GM23338 (cell line): ENCODE data around the gene PNRC2.

ENCODE experiments used
- EZH2 ChIP-seq: fragments of 200-600 bp; sonication (generic); IDR thresholded peaks from one replicate; pipeline ENCODE4 v1.8.0; 2017; ENCODE audit warnings: antibody characterized with exemption, mild to moderate bottlenecking, low read depth; ENCODE audit not compliant: unreplicated experiment
- EZH2phosphoT487 ChIP-seq: fragments of 200-600 bp; sonication (generic); IDR thresholded peaks from one replicate; pipeline ENCODE4 v1.8.1; 2018; ENCODE audit warnings: antibody characterized with exemption; ENCODE audit not compliant: unreplicated experiment
- POLR2AphosphoS5 ChIP-seq: IDR thresholded peaks from 2 replicates; pipeline ENCODE4 v1.6.1; 2016; ENCODE audit warnings: antibody characterized with exemption, low read depth
- TF ChIP-seq, protein P1 (sequence below): IDR thresholded peaks from one replicate; pipeline ENCODE4 v1.6.1; 2018; ENCODE audit warnings: antibody characterized with exemption; ENCODE audit not compliant: unreplicated experiment
- TF ChIP-seq, protein P2 (sequence below), 2 experiments: fragments of 200-600 bp in 1 of 2; sonication (generic) in 1 of 2; conservative IDR thresholded peaks; 2 replicates each; pipeline versions ENCODE4 v1.5.1 to v1.6.1; 2016 to 2017; ENCODE audit warnings: antibody characterized with exemption in 2 of 2, low read depth in 2 of 2, mild to moderate bottlenecking in 2 of 2, moderate library complexity in 1 of 2

DNA sequence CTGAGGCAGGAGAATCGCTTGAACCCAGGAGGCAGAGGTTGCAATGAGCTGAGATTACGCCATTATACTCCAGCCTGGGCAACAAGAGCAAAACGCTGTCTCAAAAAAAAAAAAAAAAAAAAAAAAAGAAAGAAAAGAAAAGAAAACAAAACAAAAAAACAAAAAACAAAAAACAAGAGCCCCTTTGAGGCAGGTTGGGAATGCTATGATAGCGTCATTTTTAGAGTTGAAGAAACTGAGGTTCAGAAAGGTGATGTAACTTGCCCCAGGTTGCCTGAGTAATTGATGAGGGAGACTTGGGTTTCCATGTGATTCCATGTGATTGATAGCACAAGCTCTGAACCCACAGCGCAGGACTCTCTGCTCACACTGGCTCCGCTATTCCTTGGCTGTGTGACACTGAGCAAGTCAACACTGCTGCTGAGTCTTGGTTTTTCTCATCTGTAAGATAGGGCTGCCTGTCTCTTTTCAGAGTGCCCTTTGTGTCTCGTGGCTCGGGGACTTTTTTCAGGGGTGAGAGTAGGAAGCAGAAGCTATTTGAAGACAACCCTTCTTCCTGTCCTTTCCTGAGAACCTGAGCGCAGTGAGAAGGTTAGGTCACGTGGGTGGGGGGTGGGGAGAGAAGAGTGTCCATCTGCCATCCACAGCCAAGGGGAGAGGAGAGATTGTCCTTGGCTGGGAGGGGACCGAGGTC is 48.9 kb upstream of the PNRC2 start:
- TF ChIP-seq, protein P1, sequence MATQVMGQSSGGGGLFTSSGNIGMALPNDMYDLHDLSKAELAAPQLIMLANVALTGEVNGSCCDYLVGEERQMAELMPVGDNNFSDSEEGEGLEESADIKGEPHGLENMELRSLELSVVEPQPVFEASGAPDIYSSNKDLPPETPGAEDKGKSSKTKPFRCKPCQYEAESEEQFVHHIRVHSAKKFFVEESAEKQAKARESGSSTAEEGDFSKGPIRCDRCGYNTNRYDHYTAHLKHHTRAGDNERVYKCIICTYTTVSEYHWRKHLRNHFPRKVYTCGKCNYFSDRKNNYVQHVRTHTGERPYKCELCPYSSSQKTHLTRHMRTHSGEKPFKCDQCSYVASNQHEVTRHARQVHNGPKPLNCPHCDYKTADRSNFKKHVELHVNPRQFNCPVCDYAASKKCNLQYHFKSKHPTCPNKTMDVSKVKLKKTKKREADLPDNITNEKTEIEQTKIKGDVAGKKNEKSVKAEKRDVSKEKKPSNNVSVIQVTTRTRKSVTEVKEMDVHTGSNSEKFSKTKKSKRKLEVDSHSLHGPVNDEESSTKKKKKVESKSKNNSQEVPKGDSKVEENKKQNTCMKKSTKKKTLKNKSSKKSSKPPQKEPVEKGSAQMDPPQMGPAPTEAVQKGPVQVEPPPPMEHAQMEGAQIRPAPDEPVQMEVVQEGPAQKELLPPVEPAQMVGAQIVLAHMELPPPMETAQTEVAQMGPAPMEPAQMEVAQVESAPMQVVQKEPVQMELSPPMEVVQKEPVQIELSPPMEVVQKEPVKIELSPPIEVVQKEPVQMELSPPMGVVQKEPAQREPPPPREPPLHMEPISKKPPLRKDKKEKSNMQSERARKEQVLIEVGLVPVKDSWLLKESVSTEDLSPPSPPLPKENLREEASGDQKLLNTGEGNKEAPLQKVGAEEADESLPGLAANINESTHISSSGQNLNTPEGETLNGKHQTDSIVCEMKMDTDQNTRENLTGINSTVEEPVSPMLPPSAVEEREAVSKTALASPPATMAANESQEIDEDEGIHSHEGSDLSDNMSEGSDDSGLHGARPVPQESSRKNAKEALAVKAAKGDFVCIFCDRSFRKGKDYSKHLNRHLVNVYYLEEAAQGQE, result no peak
- TF ChIP-seq, protein P2, sequence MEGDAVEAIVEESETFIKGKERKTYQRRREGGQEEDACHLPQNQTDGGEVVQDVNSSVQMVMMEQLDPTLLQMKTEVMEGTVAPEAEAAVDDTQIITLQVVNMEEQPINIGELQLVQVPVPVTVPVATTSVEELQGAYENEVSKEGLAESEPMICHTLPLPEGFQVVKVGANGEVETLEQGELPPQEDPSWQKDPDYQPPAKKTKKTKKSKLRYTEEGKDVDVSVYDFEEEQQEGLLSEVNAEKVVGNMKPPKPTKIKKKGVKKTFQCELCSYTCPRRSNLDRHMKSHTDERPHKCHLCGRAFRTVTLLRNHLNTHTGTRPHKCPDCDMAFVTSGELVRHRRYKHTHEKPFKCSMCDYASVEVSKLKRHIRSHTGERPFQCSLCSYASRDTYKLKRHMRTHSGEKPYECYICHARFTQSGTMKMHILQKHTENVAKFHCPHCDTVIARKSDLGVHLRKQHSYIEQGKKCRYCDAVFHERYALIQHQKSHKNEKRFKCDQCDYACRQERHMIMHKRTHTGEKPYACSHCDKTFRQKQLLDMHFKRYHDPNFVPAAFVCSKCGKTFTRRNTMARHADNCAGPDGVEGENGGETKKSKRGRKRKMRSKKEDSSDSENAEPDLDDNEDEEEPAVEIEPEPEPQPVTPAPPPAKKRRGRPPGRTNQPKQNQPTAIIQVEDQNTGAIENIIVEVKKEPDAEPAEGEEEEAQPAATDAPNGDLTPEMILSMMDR (conservative IDR thresholded peaks at IDR 0.05; ENCODE audit: low read depth in 2 of 2), result no peak
- TF ChIP-seq EZH2, result no peak
- no peak for TF ChIP-seq POLR2AphosphoS5
- no peak for TF ChIP-seq EZH2phosphoT487
